Midbrain (tissue), 1 donor: ENCODE measurements around the gene COQ7.
A peak's percentile ranks its signal among the peaks of the same experiment; 100 is the strongest.

ENCODE experiments used
- DNase-seq: peaks from one replicate; lab custom pipeline; 2025; lab: John Stamatoyannopoulos, UW

The COQ7 gene

DNA sequence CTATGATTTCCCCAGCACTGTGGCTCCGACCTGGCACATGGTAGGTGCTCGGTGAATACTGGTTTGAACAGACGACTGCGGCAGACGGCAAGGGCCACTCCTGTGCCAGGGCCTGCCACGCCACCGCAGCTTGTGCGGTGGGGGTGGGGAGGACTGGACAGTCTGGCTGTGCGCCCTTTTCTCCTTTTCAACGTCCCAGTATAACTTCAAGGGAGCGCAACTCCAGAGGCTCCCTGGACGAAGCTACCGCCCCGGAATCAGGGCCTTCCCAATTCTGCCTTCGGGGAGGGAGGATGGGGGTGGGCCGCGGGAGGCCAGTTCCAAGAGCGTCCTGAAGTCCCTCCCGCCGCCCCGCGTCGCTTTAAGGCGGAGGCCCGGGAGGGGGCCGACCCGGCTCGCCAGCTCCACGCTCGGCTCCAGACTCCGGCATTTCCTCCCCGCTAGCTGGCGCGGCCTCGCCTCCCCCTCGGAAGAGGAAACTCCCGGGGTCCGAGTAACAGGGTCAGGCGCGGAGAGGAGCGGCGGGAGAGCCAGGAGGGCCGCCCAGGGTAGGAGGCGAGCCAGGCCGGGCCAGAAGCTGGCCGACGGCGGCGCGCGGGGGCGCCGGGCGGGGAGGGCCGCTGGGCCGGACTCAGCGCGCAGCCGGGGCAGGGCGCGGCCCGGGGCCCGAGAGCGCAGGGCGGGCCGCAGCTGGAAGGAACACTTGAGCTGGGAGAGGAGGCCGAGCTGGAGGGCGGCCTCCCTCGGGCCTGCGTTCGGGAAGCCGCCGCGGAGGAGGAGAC, 46.4 kb downstream of the COQ7 start, which contains the start of gene ITPRIPL2:
TSS of gene ITPRIPL2 (plus strand) at position 388 of the 782 bp plus-strand sequence. CDS start 498 bp downstream, outside the sequence.
- DNase-seq: peak; percentile 54

- DNase-seq: no peak
These were observed 47.1 kb downstream of the COQ7 start for GRCh38 chr16:19114359-19115147.

DNA sequence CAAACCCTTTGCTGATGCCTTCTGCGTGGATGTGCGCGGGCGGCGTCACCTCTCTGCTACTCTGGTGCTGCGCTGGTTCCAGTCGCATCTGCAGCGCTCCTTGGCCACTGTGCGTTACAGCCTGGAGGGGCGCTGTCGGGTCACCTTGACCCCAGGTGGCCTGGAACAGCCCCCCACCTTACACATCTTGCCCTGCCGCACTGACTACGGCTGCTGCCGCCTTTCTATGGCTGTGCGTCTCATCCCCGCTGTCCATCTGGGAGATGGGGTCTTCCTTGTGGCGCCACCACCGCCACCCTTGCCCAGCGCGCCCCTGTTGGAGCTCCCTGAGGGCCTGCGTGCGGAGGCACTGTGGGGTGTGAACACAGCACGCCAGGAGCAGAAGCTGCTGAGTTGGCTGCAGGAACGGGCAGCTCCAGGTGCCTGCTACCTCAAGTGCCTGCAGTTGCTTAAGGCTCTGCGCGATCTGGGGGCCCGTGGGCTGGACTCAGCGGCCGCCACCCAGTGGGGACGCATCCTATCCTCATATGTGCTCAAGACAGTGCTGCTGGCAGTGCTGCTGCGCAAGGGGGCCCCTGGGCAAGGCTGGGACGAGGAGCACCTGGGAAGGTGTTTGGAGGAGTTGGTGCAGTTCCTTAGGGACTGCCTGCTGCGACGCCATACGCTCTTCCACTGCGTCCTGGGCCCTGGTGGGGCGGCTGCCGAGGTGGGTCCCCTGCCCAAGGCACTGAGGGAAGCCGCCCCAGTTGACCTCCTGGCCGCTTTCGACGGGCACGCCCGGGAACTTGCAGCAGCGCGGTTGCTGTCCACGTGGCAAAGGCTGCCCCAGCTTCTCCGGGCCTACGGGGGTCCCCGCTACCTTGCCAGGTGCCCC, 48.0 kb downstream of the COQ7 start:
- DNase-seq: no peak

- DNase-seq: no peak
These were observed 49.5 kb downstream of the COQ7 start for GRCh38 chr16:19116711-19117449.

DNA sequence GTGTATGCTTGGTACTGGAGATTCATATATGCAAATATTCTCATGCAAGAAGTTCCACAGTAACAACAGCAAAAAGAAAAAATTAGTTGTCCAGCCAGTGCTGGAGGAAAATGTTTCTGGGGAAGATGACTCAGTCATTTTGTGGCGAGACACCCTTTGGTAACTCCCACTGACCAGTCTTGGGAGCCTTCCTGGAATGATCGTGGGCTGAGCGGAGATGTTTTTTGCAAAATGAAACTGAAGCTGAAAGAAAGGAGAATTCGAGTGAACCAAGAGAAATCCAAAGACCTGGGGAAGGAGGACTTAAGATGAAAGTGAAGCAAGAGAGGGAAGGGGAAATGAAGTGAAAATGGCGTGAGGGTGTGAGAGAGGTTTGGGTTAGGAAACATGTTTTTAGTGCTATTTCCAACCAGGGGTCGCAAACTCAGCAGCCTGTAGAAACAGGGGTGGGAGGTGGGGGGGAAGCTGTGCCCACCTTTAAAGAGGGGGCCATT, 51.6 kb downstream of the COQ7 start:
- DNase-seq: peak; percentile 37

DNA sequence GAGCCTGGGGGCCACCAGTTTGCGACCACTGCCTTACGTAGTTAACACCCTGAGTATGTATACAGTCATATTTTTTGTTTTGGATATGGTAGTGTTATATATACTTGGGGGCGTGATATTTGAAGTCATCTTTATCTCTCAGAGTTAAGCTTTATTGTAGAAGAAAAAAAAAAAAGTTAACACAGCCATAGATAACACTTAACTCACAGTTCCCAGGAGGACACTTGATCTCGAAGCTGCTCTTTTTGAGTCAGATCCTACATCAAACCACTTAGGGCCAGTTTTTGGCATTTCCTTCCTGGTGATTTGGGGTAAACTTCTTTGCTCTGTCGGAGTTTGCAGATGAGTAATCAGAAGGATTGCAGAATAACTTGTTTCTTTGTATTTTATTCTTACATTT, 52.1 kb downstream of the COQ7 start:
- DNase-seq: no peak

GRCh38 chr16:19123535-19124178, 56.2 kb downstream of the COQ7 start:
- DNase-seq: no peak

- no peak for DNase-seq
These were observed 58.9 kb downstream of the COQ7 start for GRCh38 chr16:19126300-19126699.

DNA sequence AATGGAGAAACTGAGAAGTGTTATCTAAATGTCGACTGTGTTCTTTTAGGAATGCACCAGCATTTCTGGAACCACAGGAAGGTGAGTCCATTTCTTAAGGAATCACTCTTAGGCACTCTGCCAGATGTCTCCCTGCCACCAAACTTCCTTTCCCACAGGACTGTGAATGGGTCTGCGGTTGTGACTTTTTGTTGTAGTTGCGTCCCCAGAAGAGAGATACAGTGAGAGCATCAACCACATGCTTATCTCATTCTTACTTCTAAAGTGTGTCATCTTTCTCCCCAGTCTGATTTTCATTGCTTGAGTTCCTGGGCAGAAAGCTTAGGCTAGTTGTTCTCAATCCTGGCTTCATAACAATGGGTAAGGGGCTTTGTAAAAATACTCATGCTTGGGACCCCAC, 59.8 kb downstream of the COQ7 start:
- no peak for DNase-seq

DNA sequence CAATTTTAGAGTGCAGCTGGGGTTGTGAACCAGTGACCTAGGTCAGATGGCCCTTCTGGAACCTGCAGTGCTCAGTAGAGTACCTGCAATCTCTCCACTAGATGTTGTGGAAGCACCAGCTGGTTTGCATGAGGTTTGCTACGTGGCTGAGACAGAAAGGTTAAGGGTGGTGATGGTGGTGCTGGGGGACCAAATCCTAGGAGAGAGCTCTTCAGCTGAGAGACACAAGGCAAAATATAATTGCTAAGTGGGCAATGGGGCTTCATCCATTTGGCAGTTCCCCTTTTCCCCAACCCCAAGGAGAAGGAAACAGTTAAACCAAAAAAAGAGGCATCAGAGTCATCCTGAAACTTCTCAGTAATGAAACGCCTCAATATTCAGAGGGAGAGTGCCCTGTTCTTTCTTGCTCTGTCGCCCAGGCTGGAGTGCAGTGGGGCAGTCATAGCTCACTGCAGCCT, 60.3 kb downstream of the COQ7 start:
- peak; percentile 17 for DNase-seq

GRCh38 chr16:19128454-19129200, 61.2 kb downstream of the COQ7 start:
- no peak for DNase-seq
